Right lung (tissue), 5 donors: ENCODE measurements around the gene PCNT. TPM values are rescaled to one million over a fixed set of nuclear protein-coding genes. Genes with fewer than 3 reads are reported as not detected.

ENCODE experiments used
- DNase-seq, 2 donors: peaks; one replicate each; pipeline ENCODE4 v3.0.0-alpha.2; 2013
- polyA plus RNA-seq, 5 donors: library from polyadenylated mRNA; unstranded; fragments of 120-200 nt; gene quantifications; one replicate each; pipeline versions ENCODE4 v1.2.1 to v1.2.3, GENCODE V29; 2013; ENCODE audit warnings: inconsistent platforms in 1 of 5, low replicate concordance in 1 of 5; ENCODE audit not compliant: insufficient read length in 5 of 5, insufficient read depth in 1 of 5

PCNT gene
- polyA plus RNA-seq, 5 donors = 27.9 to 33.4 (median 31.9) TPM

DNA sequence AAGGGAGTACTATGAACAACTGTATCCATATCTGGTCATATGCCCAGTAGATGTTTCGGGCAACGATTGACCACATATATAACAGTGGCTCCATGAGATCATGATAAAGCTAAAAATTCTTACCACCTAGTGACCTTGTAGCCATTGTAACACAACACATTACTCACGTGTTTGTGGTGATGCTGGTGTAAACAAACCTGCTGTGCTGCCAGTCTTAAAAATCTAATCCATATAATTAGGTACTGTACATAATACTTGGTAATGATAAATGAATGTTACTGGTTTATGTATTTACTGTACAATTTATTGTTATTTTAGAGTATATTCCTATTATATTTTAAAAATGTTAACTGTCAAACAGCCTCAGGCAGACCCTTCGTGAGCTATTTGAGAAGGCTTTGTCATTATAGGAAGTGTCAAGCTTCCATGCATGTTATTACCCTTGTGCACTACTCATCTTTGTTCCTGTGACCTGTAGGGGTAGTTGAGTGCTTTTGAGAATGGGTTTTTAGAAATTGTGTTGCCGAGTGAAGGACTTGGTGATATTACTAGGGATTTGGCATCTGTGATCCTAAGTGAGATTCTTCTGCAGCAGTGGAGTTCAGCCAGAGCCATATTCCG, 158.4 kb downstream of the PCNT start:
- DNase-seq = no peak

DNA sequence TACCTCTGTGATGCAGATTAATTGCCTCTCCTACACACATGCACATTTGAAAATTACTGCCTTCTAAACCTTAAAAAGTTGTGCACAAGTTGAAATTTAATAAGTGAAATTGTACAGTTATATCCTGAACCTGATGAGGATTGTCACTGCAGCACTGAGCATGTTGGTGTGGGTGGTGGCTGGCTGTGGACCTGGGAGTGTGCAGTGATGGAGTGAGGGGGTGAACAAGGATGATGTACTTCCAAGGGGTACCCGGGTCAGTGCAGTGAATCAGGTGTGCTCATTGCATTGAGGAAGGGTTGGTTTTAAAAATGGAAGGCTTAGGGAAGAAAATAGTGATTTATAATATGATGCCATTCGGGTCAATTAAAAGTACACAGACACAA, 158.9 kb downstream of the PCNT start:
- no peak for DNase-seq

DNA sequence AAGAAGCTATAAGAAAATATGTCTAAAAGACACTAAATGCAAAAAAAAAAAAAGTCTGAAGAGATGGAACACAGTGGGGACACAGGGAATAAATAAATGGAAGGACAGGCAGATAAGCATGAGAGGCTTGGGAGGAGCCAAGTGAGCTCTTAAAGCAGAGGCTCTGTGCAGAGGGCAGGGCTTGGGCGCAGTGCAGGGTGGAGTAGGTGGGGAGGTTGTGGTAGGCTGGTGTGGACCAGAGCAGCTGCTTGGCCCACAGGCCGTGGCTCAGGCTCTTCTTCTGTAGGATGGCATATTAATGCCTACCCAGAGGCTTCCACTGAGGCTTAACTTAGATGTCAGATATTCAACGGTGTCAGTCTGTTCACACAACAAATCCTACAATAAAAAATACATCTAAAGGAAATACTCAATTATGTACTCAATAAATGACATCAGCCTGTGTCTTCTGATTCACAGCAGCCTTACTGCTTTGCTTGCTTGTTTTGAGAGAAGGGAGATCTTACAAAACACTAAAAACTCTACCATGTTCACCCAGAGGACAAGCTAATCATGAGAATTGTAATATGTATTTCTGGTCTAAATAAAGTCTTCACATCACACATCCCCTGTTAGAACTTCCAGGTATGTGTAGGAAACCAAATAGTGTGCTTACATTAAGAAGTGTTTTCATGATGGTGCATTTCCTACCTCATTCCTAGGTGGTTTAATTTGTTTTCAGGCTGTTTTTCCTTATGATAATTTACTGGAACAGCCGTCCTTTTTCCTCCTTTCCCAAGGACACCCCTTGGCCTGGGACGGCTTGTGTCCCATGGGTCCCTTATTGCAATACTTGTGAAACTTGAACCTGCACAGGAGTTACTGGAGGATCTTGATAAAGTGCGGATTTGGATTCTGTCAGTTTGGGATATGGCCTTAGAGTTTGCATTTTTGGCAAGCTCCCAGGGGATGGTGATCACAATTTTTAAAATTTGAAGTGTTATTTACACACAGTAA, 159.6 kb downstream of the PCNT start:
- DNase-seq = no peak

DNA sequence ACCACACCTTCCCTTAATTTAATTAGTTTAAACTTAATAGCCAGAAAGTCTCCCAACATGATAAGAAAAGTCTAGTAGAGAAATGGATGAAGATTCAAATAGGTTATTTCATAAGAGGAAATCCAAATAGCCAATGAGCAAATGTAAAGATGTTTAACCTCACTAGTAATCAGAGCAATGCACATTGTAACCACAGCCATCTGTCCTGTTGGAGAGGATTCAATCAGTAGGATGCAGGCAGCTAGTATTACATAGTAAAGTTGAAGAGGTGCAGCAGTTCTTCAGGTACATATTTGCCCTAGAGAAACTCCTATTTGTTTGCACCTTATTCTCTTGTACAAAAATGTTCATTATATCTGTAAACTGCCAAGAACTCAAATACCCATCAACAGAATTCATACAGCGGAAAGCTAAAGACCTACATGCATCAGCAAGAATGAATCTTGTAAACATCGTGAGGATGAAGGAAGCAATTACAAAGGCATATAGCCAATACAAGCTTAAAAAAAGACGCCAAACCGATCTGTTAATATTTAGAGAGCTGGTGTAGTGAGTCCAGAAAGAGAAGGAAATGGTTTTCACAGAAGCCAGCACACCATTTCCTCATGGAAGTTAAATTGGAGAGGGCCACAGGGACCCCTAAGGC, 162.6 kb downstream of the PCNT start:
- DNase-seq = peak in 1 of 2 donors; percentile 21

DNA sequence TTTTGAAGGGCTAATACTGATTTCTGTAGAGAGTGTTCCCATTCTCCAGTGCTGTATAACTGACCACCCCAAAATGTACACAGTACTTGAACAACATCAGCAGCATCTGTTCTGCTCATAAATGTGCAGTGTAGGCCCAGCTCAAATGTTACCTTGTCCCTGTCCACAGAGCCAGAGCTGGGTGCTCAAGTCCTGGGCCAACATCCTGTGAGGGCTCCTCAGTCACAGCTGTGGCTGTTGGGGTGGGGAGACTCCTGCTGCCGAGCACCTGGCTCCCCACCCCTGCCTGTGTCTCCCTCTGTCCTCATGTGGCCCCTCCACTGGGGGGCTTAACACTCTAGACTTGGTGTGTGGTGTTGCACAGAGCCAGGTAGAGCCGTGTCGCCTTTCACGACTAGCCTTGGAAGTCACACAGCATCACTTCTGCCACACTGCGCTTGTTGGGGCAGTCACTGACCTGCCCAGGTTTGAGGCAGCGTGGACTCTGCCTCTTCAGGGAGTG, 165.3 kb downstream of the PCNT start:
- no peak for DNase-seq

DNA sequence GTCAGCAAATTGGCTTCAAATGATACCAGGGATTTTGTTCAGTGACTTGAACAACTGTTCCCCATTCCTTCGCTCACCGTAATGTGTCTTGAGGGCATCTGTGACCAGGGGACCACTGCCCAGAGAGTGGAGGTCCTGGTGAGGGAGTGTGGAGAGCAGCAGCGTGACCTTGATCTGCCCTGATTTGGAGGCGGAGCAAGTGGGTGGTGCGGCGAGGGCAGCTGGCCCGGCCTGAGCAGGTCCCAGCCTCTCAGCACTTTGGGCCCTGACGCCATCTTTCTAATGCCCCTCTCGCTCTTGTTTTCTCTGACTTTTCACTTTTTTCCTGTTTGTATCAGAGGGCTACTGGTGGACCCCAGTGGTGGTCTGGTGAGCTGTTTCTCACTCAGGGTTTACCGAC, 165.8 kb downstream of the PCNT start:
- DNase-seq = no peak

DNA sequence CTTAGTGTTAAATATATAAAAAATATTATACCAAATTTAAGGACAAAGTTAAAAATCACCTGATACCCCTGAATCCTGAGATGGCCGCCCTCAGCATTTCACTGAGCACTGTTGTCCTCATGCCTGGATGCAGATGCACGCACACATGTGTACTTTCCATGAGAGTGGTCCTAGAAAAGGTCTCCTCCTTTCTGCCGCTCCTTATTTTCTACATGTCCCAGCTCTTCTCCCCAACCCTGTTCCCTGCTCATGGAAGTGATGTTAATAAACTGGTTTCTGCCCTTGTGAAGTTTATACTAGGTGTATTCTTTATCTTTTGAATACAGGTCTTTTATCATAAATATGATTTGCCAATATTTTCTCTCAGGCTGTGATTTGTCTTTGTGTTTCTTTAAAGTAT, 167.6 kb downstream of the PCNT start:
- no peak for DNase-seq

DNA sequence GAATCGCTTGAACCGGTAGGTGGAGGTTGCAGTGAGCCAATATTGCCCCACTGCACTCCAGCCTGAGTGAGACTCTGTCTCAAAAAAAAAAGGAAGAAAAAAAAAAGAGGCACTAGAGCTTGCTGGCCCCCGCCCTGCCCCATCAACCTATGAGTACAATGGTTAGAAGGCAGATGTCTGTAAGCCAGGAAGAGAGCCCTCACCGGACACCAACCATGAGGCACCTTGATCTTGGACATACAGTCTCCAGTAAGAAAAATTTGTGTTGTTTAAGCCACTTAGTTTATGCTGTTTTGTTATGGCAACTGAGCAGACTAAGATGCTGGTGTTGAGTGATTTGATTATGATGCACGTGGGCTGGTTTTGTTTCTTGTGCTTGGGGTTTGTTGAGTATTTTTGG, 168.9 kb downstream of the PCNT start:
- DNase-seq = no peak

DNA sequence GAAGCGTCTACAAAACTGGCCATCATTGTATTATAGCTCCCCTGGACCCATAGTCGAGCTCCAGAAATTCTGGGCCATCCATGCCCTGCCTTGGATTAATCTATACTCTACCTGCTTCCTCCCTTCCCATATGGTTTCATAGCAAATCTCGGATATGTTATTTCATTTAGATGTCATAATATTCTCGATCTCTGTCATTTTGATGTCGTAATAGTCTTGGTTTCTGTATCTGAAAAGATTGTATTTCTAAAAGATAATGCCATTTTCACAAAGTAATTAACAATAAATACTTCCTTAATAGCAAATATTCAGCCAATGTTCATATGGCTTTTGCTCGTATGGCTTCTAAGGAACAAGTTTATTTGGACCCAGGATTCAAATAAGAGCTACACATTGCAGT, 169.9 kb downstream of the PCNT start:
- DNase-seq = no peak

Other genes starting within 250 kb of the PCNT start
- gene COL6A2, start 226.0 kb upstream of the PCNT start, polyA plus RNA-seq = 100 to 1,000 TPM; 330 to 702 (median 390) TPM
- 1 to 10 TPM; 1.2 to 2.4 (median 1.8) TPM for gene FTCD, start 168.6 kb upstream of the PCNT start, polyA plus RNA-seq
- 10 to 100 TPM in 3 of 5 donors, 1 to 10 TPM in 2; 7.7 to 18.6 (median 11.1) TPM for gene SPATC1L, start 139.7 kb upstream of the PCNT start, polyA plus RNA-seq
- 10 to 100 TPM; 27.5 to 57.9 (median 44.3) TPM for gene LSS, start 95.4 kb upstream of the PCNT start, polyA plus RNA-seq
- gene MCM3AP, start 38.5 kb upstream of the PCNT start, polyA plus RNA-seq = 10 to 100 TPM; 71.1 to 93.8 (median 77.0) TPM
- gene YBEY, start 37.8 kb upstream of the PCNT start, polyA plus RNA-seq = 10 to 100 TPM; 14.5 to 23.4 (median 21.3) TPM
- gene C21orf58, start 286 bp upstream of the PCNT start, polyA plus RNA-seq = 10 to 100 TPM; 16.7 to 23.0 (median 20.4) TPM
- 10 to 100 TPM; 48.0 to 68.7 (median 56.0) TPM for gene DIP2A, start 134.7 kb downstream of the PCNT start, polyA plus RNA-seq